ENCODE data around the gene PLA2G2F. TPM values are rescaled to one million over a fixed set of nuclear protein-coding genes. Genes with fewer than 3 reads are reported as not detected.

Gene PLA2G2F
- total and polyA plus RNA-seq, 7 donors, result 0.60 to 0.80 TPM; not detected in 5

DNA sequence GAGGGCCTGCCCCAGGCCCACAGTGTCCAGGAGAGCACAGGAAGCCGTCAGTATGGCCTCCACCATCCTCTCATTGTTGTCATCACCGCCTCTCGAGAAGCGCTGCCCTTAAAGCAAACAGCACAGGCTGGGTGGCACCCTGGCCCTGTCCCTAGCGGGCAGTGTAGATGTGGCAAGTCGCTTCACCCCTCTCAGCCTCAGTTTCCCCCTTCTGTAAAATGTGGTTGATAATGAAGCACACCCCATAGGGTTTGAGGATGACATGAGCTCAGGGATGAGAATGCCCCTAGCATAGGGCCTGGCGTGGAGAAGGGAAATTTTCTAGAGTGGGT, 13.4 kb downstream of the PLA2G2F start:
- WGBS, 2 donors, result 37 to 64% methylated on average over 7 of the region's 7 CpGs
- H3K27ac ChIP-seq, result peak overlapping the region; percentile 0 to 58 (median 32)
- H3K4me1 ChIP-seq, result peaks cover 0 to 25% (median 13%) of the 10 kb centered on the region in 4 donors
- peak overlapping the region in 3 of 4 donors; percentile 34 to 54 (median 49) for H3K4me3 ChIP-seq
- no peak for TF ChIP-seq POLR2AphosphoS5 (IDR thresholded peaks at IDR 0.05)
- no peak for TF ChIP-seq POLR2A (IDR thresholded peaks at IDR 0.05)
- TF ChIP-seq EP300 (IDR thresholded peaks at IDR 0.05), result no peak
- TF ChIP-seq CTCF (IDR thresholded peaks at IDR 0.05), result peak in 1 of 4 experiments; percentile 5
- no peaks in the 10 kb centered on the region for H3K36me3 ChIP-seq
- H3K27me3 ChIP-seq, result no peaks in the 10 kb centered on the region
- no peaks in the 10 kb centered on the region for H3K9me3 ChIP-seq
- DNase-seq, result no peak
- intact Hi-C loops (cut with DNase I), result loop anchor here (1.0 to 5.0 kb wide), 4 partner anchors 45 to 234 kb away; no protein-coding TSS in a partner anchor

GRCh38 chr1:20153000-20153418, 13.9 kb downstream of the PLA2G2F start:
- peak overlapping the region; percentile 0 to 58 (median 32) for H3K27ac ChIP-seq
- DNase-seq, result peak; percentile 67
- no peaks in the 10 kb centered on the region for H3K9me3 ChIP-seq
- H3K4me1 ChIP-seq, result peaks cover 0 to 25% (median 13%) of the 10 kb centered on the region in 4 donors
- H3K4me3 ChIP-seq, result no peak overlapping the region
- 72 to 85% methylated on average over 6 of the region's 6 CpGs for WGBS, 2 donors
- TF ChIP-seq POLR2AphosphoS5 (IDR thresholded peaks at IDR 0.05) (peak in 1 of 4 donors; percentile 12), EP300 (IDR thresholded peaks at IDR 0.05) (no peak), CTCF (IDR thresholded peaks at IDR 0.05) (no peak), POLR2A (IDR thresholded peaks at IDR 0.05) (no peak)
- H3K36me3 ChIP-seq, result no peaks in the 10 kb centered on the region
- intact Hi-C loops (cut with DNase I), result loop anchor here (1.0 to 5.0 kb wide), 4 partner anchors 44 to 235 kb away; no protein-coding TSS in a partner anchor
- no peaks in the 10 kb centered on the region for H3K27me3 ChIP-seq

- TF ChIP-seq CTCF (IDR thresholded peaks at IDR 0.05) (no peak), POLR2AphosphoS5 (IDR thresholded peaks at IDR 0.05) (no peak), POLR2A (IDR thresholded peaks at IDR 0.05) (no peak), EP300 (IDR thresholded peaks at IDR 0.05) (no peak)
- Histone ChIP-seq H3K4me1 (peaks cover 0 to 25% (median 13%) of the 10 kb centered on the region in 4 donors), H3K9me3 (peaks cover 0 to 12% (median under 1%) of the 10 kb centered on the region in 4 donors), H3K4me3 (peak overlapping the region in 1 of 4 donors; percentile 17), H3K36me3 (no peaks in the 10 kb centered on the region), H3K27me3 (no peaks in the 10 kb centered on the region), H3K27ac (peak overlapping the region in 1 of 4 donors; percentile 34)
- peak; percentile 59 for DNase-seq
- WGBS, 2 donors, result 84 to 87% methylated on average over 18 of the region's 18 CpGs
- intact Hi-C loops (cut with DNase I), result loop anchor here (5.0 kb wide), 1 partner anchor 43 kb away; no protein-coding TSS in a partner anchor
These were observed 15.2 kb downstream of the PLA2G2F start for GRCh38 chr1:20154301-20154831.

GRCh38 chr1:20158358-20159070, 19.4 kb downstream of the PLA2G2F start:
- no peak for TF ChIP-seq POLR2A (IDR thresholded peaks at IDR 0.05)
- no peak for TF ChIP-seq POLR2AphosphoS5 (IDR thresholded peaks at IDR 0.05)
- no peak for TF ChIP-seq CTCF (IDR thresholded peaks at IDR 0.05)
- no peak for TF ChIP-seq EP300 (IDR thresholded peaks at IDR 0.05)
- Histone ChIP-seq H3K27me3 (no peaks in the 10 kb centered on the region), H3K36me3 (no peaks in the 10 kb centered on the region), H3K4me3 (no peak overlapping the region), H3K4me1 (peaks cover 0 to 8% (median 2%) of the 10 kb centered on the region in 4 donors), H3K27ac (no peak overlapping the region), H3K9me3 (peaks cover 7 to 36% (median 9%) of the 10 kb centered on the region in 4 donors)
- intact Hi-C loops (cut with DNase I), result no loop called here
- no peak for DNase-seq
- WGBS, 2 donors, result 83 to 90% methylated on average over 7 of the region's 7 CpGs
